BJ (cell line): ENCODE measurements around the gene EHD2. TPM values are rescaled to one million over a fixed set of nuclear protein-coding genes. Genes with fewer than 3 reads are reported as not detected.
"Not testable (repeated sequence)": the region's sequence is repeated elsewhere in the genome, so short reads cannot be mapped to it uniquely, and the experiment has no call there.

ENCODE experiments used
- CTCF ChIA-PET: fragments of 350-600 bp; formaldehyde crosslinking; extraction: SDS; loops from one replicate; lab custom pipeline; 2021; ENCODE audit warnings: antibody characterized with exemption, inconsistent platforms; lab: Yijun Ruan, JAX
- POLR2A ChIA-PET: fragments of 300-600 bp; sonication (Branson Sonifier 250); formaldehyde crosslinking; extraction: SDS; loops from one replicate; lab custom pipeline; 2021; ENCODE audit warnings: antibody characterized with exemption; lab: Charles Lee
- DNase-seq: peaks from one replicate; pipeline ENCODE4 v3.0.0-alpha.2; 2011; ENCODE audit warnings: low read depth
- H3K27me3 ChIP-seq: 2 replicates; pipeline ENCODE4 v1.6.0; 2011; ENCODE audit warnings: low read length; ENCODE audit not compliant: control insufficient read depth, insufficient read depth
- H3K36me3 ChIP-seq: 2 replicates; pipeline ENCODE4 v1.5.1; 2011; ENCODE audit warnings: low read length; ENCODE audit not compliant: control insufficient read depth, insufficient read depth
- H3K4me3 ChIP-seq: 2 replicates; pipeline ENCODE4 v1.5.1; 2011; ENCODE audit warnings: low read depth, mild to moderate bottlenecking, control low read depth, low read length
- CTCF ChIP-seq: IDR thresholded peaks from 2 replicates; pipeline ENCODE4 v1.5.1; 2011; ENCODE audit warnings: low read depth, mild to moderate bottlenecking, control low read depth, inconsistent platforms, low read length, moderate library complexity; ENCODE audit not compliant: insufficient read depth
- polyA plus RNA-seq: library from polyadenylated mRNA; depleted of rRNA; stranded (reverse); fragments of >200 nt; gene quantifications from 2 replicates; pipeline ENCODE4 v1.2.3, GENCODE V29; 2011

Gene EHD2
- polyA plus RNA-seq, 1 experiment: 132 TPM

- ChIA-PET POLR2A (no interaction called here), CTCF (interaction anchor here (0.8 to 3.4 kb wide), 12 partner anchors 8 to 81 kb away, joined by 3 to 21 read pairs (median 8); partner anchors contain the start of gene EHD2)
- no peaks in the 10 kb centered on the region for H3K36me3 ChIP-seq
- no peaks in the 10 kb centered on the region for H3K27me3 ChIP-seq
- no peak for DNase-seq
- no peak for TF ChIP-seq CTCF
- H3K4me3 ChIP-seq: no peak overlapping the region
Measured at GRCh38 chr19:47766359-47766620, 53.1 kb downstream of the EHD2 start.

- POLR2A ChIA-PET: no interaction called here
- Histone ChIP-seq H3K36me3 (no peaks in the 10 kb centered on the region), H3K4me3 (no peak overlapping the region), H3K27me3 (no peaks in the 10 kb centered on the region)
- CTCF ChIA-PET: interaction anchor here (1.0 to 3.4 kb wide), 8 partner anchors 9 to 53 kb away, joined by 3 to 21 read pairs (median 7); partner anchors contain the start of gene EHD2
- no peak for TF ChIP-seq CTCF
- no peak for DNase-seq
Measured at GRCh38 chr19:47766670-47767069, 53.4 kb downstream of the EHD2 start.

- no peak for TF ChIP-seq CTCF
- H3K27me3 ChIP-seq: no peaks in the 10 kb centered on the region
- ChIA-PET POLR2A (no interaction called here), CTCF (interaction anchor here (0.6 to 3.4 kb wide), 9 partner anchors 9 to 97 kb away, joined by 3 to 21 read pairs (median 7); partner anchors contain the start of gene EHD2)
- H3K4me3 ChIP-seq: no peak overlapping the region
- no peak for DNase-seq
- no peaks in the 10 kb centered on the region for H3K36me3 ChIP-seq
Measured at GRCh38 chr19:47767349-47767748, 54.1 kb downstream of the EHD2 start.

GRCh38 chr19:47768604-47769003, 55.4 kb downstream of the EHD2 start:
- no peaks in the 10 kb centered on the region for H3K36me3 ChIP-seq
- POLR2A ChIA-PET: no interaction called here
- no peak for DNase-seq
- peak; percentile 9; the same call in 1 of the 2 replicates for TF ChIP-seq CTCF
- CTCF ChIA-PET: interaction anchor here (0.5 to 0.7 kb wide), 2 partner anchors 333 to 341 kb away, joined by 3 to 4 read pairs; no protein-coding TSS in a partner anchor
- no peaks in the 10 kb centered on the region for H3K27me3 ChIP-seq
- no peak overlapping the region for H3K4me3 ChIP-seq

- CTCF ChIA-PET: no interaction called here
- DNase-seq: no peak
- Histone ChIP-seq H3K4me3 (no peak overlapping the region), H3K27me3 (no peaks in the 10 kb centered on the region), H3K36me3 (no peaks in the 10 kb centered on the region)
- POLR2A ChIA-PET: no interaction called here
- no peak for TF ChIP-seq CTCF
Measured at GRCh38 chr19:47769534-47769933, 56.3 kb downstream of the EHD2 start.

GRCh38 chr19:47771291-47771690, 58.1 kb downstream of the EHD2 start:
- CTCF ChIA-PET, POLR2A ChIA-PET, DNase-seq: not testable (repeated sequence)

More at GRCh38 chr19:47771291-47771690, 58.1 kb downstream of the EHD2 start:
- H3K4me3 ChIP-seq, H3K36me3 ChIP-seq, H3K27me3 ChIP-seq: not testable (repeated sequence)
